GM19372 (cell line): ENCODE data around the gene CT45A5.
"Not testable (repeated sequence)": the region's sequence is repeated elsewhere in the genome, so short reads cannot be mapped to it uniquely, and the experiment has no call there.

Source experiments
- ATAC-seq: cut with Tn5 transposase; IDR thresholded peaks from one replicate; pipeline ENCODE4 v1.9.1; 2021; ENCODE audit warnings: mild to moderate bottlenecking, low read depth, moderate library complexity; ENCODE audit not compliant: unreplicated experiment

CT45A5 gene, protein sequence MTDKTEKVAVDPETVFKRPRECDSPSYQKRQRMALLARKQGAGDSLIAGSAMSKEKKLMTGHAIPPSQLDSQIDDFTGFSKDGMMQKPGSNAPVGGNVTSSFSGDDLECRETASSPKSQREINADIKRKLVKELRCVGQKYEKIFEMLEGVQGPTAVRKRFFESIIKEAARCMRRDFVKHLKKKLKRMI

GRCh38 chrX:135785403-135785802 is at the start of gene CT45A5:
Gene CT45A5 (minus strand): TSS chrX:135785503. CDS start chrX:135781729, 3,774 bp downstream.
- ATAC-seq, result not testable (repeated sequence)

GRCh38 chrX:135819912-135820311 is 34.6 kb upstream of the CT45A5 start, which contains the start of gene CT45A2:
Gene CT45A2 (minus strand): TSS chrX:135820012. CDS start chrX:135816265, 3,747 bp downstream.
- not testable (repeated sequence) for ATAC-seq

- ATAC-seq, result not testable (repeated sequence)
Measured at GRCh38 chrX:135802687-135803086, 17.4 kb upstream of the CT45A5 start, which contains the start of gene CT45A6. Gene CT45A6 (minus strand): TSS chrX:135802787. CDS start chrX:135798993, 3,794 bp downstream.

DNA sequence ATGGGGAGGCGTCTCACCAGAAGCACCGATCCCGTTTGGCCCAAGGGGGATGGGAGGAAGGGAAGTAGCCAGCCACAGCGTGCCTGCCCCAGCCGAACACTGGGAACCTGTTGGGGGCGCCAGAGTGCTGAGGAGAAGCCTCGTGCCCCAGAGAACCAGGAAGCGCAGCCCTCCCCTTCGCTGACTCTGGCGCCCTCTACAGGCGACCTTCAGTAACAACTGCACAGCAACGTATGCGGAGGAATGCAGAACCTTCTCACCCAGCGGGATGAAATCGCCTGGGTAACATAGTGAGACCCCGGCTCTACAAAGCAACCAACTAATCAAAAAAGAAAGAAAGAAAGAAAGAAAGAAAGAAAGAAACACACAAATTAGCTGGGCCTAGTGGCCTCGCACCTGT is 17.2 kb downstream of the CT45A5 start, which contains the start of gene CT45A3:
CT45A3 (minus strand) TSS at position 101 of the 400 bp plus-strand sequence. CDS start 3,747 bp downstream, outside the sequence.
- ATAC-seq, result not testable (repeated sequence)

DNA sequence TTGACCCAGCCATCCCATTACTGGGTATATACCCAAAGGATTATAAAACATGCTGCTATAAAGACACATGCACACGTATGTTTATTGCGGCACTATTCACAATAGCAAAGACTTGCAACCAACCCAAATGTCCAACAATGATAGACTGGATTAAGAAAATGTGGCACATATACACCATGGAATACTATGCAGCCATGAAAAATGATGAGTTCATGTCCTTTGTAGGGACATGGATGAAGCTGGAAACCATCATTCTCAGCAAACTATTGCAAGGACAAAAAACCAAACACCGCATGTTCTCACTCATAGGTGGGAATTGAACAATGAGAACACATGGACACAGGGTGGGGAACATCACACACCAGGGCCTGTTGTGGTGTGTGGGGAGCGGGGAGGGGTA is 40.6 kb downstream of the CT45A5 start:
- not testable (repeated sequence) for ATAC-seq

- no peak for ATAC-seq
Measured at GRCh38 chrX:135741192-135741715, 44.0 kb downstream of the CT45A5 start.

DNA sequence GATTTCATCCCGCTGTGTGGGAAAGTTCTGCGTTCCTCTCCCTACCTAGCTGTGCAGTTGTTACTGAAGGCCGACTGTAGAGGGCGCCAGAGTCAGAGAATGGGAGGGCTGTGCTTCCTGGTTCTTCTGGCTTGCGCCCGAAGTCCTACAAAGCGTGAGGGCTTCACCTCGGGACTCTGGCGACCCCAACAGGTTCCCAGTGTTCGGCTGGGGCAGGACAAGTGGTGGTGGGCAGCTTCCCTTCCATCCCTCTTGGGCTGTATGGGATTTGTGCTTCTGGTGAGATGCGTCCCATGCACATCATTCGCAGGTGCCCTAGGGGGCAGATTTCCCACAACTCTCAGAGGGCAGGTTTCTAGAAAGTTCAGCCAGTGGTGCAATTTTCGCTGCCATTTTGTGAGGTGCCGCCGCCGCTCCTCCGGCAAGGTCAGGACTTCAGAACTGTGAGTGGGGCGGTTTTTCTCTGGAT is 44.6 kb downstream of the CT45A5 start:
- peak; percentile 79 for ATAC-seq

DNA sequence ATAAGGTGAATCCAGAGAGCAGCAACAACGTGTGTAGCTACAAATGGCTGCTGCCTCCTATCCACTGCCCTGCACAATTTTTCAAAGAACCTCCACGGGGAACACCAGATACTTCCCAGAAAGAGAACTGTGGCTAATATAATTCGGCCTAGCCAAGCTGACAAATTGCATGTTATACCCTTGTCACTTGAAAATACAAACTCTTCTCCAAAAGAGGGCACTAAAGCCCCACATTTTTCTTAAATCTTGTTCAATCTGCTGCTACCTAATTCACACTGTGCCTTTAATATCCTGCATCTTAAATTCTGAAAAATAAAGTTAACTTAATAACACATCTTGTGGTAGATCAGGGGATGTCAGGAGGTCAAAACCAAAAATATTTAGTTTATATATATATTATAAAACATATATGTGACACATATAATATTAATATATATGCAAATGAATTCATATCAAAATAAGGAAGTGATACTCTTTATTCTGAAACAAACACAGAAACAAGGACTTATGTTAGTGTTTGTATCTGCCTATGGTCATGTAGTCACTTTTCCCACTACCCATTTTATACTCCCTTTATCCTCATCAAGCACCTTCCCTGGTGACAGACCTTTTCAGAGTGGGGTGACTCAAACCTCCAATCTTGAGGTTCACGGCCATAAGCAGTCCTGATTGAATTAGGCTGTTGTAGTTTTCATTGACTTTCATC is 47.8 kb downstream of the CT45A5 start:
- ATAC-seq, result no peak

- not testable (repeated sequence) for ATAC-seq
Measured at GRCh38 chrX:135734666-135735065, 50.6 kb downstream of the CT45A5 start.
